HG03064 (cell line): ENCODE data around the gene HSD11B2.
"Not testable (repeated sequence)": the region's sequence is repeated elsewhere in the genome, so short reads cannot be mapped to it uniquely, and the experiment has no call there.

Experiments used
- ATAC-seq: cut with Tn5 transposase; IDR thresholded peaks from one replicate; pipeline ENCODE4 v1.9.1; 2021; ENCODE audit warnings: low read depth; ENCODE audit not compliant: unreplicated experiment

HSD11B2 gene

GRCh38 chr16:67413978-67414911 lies 16.7 kb upstream of the HSD11B2 start:
- no peak for ATAC-seq

GRCh38 chr16:67415421-67415820 lies 15.5 kb upstream of the HSD11B2 start:
- not testable (repeated sequence) for ATAC-seq

- no peak for ATAC-seq
These were observed 14.8 kb upstream of the HSD11B2 start, which contains the start of gene ZDHHC1 for GRCh38 chr16:67415872-67416793. Gene ZDHHC1, minus strand, starts transcription at chr16:67416477. Its CDS starts 8,702 bp downstream, at chr16:67407775.

GRCh38 chr16:67417333-67418061 lies 13.4 kb upstream of the HSD11B2 start:
- no peak for ATAC-seq

GRCh38 chr16:67419502-67419901 lies 11.4 kb upstream of the HSD11B2 start:
- no peak for ATAC-seq

- ATAC-seq = no peak
These were observed 11.0 kb upstream of the HSD11B2 start for GRCh38 chr16:67419931-67420330.

GRCh38 chr16:67421030-67421429 lies 9.9 kb upstream of the HSD11B2 start:
- no peak for ATAC-seq

GRCh38 chr16:67423015-67423414 lies 7.9 kb upstream of the HSD11B2 start:
- no peak for ATAC-seq

- ATAC-seq = no peak
These were observed 7.2 kb upstream of the HSD11B2 start for GRCh38 chr16:67423611-67424260.

- no peak for ATAC-seq
These were observed 6.7 kb upstream of the HSD11B2 start for GRCh38 chr16:67424261-67424615.

- ATAC-seq = no peak
These were observed 5.9 kb upstream of the HSD11B2 start for GRCh38 chr16:67425061-67425460.

GRCh38 chr16:67425580-67425979 lies 5.3 kb upstream of the HSD11B2 start:
- ATAC-seq = no peak

GRCh38 chr16:67426022-67426421 lies 4.9 kb upstream of the HSD11B2 start:
- no peak for ATAC-seq

- no peak for ATAC-seq
These were observed 4.0 kb upstream of the HSD11B2 start for GRCh38 chr16:67426950-67427349.

GRCh38 chr16:67428146-67428731 lies 2.7 kb upstream of the HSD11B2 start:
- no peak for ATAC-seq

- ATAC-seq = no peak
These were observed 1.7 kb upstream of the HSD11B2 start for GRCh38 chr16:67429053-67429798.

GRCh38 chr16:67429799-67430503 lies 970 bp upstream of the HSD11B2 start:
- ATAC-seq = no peak

- no peak for ATAC-seq
These were observed 381 bp upstream of the HSD11B2 start for GRCh38 chr16:67430504-67430976.
